Activated CD4-positive, alpha-beta T cell treated with anti-CD3 and anti-CD28 coated beads for 24 hours (primary cell): ENCODE measurements around the gene CLIC4.

Experiments used
- DNase-seq, 2 donors: peaks; one replicate each; pipeline ENCODE4 v3.0.0-alpha.2; 2020; ENCODE audit warnings: low read depth in 2 of 2

CLIC4 gene

DNA sequence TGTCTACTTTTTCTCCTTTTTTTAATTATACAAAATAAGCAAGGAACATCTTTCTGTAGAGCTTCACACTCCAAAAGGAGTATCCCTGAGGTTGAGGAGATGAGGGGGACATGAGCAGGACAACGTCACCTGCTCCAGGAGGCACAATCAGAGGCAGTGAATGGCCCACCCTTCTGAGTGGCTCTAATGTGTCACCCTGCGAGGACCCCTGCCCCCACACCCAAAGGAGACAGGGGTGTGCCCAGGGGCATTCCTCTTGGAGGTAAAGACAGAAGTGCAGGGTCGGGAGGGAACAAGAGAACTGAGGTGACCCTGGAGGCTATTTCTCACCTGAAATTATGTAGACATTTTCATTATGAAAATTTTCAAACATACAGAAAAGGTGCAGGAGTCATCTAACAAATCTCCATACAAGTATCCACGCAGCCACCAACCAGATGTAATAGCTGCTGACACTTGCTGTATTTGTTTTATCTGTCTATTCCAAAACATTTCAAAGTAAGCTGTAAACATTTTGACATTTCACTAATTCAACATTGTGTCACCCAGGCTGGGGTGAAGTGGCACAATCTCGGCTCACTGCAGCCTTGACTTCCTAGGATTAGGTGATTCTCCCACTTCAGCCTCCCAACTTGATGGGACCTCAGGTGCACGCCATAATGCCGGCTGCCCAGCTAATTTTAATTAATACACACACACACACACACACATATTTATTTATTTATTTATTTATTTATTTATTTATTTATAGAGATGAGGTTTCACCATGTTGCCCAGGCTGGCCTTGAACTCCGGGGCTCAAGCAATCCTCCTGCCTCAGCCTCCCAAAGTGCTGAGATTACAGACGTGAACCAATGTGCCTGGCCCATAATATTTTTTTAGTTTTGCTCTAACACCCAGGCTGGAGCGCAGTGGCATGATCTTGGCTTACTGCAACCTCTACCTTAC is 114.1 kb downstream of the CLIC4 start:
- DNase-seq, result no peak

DNA sequence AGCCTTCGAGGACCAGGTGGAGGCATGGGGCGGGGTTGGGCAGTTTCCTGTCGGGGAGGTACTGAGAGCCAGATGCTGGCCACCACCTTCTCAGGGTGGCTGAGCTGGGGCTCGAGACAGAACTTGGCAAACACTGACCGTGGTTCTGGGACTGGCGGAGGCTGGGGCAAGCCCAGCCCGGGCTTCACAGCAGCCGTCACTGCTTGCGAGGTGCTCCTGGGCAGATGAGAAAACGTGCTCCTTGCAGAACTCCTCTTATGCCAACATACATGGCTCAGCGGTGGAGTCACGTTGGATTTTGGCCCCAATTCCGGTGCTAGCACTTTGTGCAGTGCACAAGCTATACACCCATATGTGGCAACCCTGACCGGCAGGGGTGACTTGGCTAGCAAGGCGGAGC is 115.6 kb downstream of the CLIC4 start:
- no peak for DNase-seq

DNA sequence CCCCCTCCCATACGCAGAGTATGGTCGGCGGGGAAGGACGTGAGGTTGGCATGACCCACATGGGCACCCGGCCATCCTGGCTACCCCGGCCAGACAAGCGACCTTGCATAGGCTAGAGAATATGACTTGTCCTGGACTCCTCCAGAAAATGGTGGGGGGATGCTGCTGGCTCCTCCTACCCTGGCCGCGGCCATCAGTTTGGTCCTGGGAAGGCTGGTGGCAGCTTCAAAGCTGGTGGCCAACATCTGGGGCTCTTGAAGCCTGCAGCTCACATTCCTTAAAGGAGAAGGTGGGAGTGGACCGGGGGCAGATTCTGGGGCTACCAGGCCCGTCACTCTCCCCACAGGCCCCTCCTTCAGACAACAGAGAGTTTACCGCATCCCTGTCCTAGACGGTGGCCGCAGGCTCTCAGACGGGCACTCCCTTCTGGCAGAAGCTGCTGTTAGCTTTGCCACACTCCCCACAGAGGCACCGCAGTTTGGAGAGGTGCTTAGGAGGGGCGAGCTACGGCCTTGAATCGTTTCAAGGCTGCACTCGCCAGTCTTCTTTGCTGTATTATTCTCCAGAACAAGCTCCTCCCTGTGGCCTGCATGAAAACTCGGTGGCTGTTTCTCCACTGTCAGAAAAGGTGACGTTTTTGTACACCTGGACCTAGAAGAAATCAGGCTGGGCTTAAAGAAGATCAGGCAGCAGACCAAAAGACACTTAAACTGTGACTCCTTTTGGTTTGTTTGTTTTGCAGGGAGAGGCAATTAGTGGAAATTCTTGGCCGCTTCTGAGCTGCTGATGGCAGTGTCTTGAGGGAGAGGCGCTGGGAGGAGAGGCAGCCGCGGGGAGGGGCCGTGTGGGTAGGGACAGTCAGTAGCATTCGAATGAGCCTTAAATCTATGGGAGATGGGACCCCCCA is 116.8 kb downstream of the CLIC4 start:
- no peak for DNase-seq

DNA sequence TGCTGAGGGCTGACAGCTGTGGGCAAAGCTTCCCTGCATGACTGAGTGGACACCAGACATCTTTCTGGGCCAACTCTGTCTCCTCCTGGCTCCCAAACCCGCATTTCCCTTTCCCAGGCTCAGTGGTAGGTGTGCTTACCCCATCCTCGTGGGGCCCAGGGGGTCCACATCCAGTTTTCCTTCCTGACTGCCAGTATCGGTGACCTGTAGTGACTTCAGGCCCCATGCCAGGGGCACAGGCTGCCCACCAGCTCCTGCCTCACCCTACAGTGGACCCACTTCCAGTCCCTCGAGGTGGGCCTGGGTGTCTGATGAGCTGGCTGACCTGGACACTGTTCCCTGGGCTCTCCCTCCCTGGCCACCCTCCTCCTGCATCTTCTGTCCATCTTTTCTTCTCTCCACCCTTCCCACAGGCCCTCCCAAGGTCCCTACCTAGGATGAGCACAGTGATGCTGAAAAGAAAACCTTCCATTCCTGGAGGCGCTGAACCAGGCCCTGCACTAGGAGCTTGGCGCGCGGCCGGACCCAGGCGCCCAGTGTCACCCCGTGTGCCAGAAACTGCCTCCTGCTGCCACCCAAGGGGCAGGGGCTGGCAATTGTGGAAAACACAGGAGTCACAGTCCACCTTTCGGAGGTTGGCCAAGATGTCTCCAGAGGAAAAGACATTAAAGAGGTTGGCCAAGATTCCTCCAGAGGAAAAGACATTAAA is 117.7 kb downstream of the CLIC4 start:
- DNase-seq, result no peak

DNA sequence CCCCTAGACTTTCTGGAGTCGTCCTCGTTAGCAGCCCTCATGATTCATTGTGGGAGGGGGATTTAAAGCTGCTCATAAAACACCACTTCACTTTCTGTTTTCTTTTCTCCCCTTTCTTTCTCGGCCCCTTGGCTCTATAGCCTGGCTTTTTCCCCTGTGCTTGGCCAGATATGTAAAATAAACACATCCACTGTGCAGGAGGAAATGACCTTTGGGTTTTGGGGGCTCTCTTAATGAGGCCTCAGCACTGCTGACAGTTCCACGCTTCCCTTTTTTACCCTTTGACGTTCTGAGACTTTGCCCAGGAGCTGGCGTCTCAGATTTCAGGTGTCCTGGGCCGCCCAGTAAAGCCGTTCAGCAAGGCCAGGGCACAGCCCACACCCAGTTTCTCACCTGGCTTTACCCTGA is 119.1 kb downstream of the CLIC4 start:
- DNase-seq, result no peak

DNA sequence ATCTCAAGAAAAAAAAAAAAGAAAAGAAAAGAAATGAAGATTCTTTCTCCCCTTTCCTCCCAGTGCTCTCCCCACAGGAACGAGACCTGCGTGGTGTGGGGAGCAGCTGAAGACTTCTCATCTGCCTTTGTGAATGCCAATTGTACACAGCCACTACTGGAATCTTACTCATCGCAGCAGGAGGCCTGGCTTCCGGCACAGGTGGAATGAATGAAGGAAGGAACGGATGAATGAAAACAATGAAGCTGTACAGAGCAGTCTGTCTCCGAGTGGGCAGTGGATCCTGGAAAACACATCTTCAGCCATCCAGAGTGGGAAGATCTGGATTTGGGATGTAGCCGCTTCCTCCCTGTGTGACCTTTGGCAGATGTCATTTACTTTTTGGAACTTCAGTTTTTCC is 119.9 kb downstream of the CLIC4 start:
- no peak for DNase-seq

DNA sequence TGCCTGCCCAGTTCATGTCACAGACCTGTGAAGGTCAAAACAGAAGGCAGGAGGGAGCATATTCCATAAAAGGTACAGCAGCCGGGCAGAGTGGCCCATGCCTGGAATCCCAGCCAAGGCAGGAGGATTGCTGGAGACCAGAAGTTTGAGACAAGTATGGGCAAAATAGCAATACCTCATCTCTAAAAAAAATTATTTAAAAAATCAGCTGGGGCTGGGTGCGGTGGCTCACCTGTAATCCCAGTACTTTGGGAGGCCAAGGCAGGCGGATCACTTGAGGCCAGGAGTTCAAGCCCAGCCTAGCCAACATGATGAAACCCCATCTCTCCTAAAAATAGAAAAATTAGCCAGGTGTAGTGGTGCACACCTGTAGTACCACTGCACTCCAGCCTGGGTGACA is 120.3 kb downstream of the CLIC4 start:
- DNase-seq, result no peak

DNA sequence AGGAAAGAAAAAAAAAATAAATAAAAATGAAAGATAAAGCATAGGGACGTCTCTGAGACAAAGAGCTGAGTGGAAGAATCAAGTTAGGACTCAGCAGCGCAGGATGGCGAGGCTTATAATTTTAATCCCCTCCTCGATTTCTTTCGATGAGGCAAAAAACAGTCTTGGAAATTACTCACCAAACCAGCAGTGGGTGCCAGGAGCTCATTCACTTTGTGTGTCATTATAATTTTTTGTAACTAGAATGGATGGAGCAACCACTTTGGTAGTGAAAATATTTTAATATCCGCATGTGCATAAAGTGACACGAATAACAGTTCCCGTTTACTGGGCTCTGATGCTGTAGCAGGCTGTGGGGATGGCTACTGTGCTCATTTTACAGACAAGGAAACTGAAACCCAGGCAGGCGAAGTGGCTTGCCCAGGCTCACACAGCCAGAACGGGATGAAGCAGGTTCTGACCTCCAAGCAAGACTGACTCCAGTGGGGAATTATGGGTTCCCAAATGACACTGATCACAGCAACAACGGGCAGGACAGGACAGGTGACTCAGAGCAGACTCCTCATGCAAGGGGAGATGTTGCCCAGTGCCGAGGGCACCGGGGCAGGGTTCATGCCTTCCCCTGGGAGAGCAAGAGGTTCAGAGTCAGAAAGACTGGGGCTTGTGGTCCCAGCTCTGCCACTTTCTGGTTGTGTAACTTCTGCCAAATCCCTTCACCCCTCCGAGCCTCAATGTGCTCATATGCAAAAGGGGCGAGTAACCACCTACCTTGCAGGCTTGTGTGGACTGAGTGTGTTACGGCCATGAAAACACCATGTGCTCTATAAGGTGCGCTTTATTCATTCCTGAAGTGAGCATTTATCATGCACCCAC is 121.2 kb downstream of the CLIC4 start:
- DNase-seq, result no peak

DNA sequence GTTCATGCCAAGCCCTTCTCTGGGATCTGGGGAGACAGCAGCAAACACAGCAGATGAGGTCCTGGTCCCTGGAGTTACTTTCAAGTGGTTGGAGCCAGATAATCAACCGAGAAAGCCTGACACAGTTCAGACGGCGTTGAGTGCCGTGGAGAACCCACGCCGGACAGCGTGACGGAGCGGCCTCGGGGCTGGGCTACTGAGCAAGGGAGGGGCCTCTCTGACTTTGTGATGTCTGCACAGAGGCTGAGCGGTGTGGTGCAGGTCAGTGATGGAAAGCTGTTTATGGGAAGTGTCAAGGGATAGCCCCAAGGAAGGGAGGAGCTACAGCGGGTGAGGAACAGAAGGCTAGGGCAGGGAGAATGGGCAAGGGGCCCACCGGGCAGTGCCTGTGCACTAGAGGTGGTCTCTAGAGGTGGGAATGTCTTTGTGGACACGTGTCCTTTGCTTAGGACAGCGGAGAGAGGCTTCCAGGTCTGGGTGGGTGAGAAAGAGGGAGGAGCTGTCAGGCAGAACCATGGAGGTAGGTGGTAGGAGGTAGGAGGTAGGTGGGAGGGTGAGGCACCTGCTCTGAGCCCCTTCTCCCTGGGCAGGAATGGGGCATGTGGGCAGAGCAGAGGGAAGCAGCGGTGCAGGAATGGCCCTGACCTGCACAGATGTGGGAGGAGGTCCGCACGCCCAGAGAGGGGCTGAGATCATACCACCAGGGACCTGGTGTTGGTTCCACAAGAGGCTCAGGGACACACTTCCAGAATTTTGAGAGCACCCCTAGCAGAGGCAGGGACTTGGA is 122.0 kb downstream of the CLIC4 start:
- no peak for DNase-seq

DNA sequence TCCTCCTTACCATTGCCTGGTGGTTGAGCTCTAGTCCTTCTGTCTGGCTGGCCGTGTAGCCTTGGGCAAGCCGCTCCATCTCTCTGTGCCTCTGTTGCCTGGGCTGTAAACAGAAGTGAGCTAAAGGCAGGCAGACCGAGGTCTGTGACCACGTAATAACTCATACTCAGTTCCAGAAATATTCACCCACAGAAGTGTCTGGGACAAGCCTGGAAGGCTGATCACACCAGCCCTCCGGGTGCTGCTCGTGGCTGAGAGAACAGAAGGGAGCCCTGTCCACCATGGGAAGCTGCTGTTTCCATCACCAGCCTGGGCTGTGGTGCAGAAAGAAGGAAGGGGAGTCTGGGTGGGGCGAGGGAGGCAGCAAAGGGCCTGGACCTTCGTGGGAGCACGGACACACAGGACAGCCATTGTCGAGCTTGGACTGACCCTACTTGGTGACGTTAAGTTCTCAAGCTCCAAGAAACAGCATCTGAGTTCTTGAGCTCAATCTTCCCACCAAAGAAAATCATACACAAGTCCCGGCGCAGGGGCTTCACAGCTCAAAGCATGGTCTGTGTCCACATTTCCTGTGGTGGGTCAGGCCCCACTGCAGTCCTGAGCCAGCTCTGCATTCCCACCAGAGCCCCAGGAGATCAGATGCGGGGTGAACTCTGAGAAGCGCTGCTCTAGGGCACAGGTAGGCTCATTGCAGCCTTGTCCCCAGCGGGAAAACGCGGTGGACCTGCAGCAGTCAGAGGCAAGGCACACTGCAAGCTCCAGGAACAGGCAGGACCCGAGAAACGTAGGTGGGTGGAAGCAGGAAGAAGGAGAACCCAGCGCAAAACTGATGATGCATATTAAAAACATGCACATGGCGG is 123.0 kb downstream of the CLIC4 start:
- DNase-seq, result no peak

DNA sequence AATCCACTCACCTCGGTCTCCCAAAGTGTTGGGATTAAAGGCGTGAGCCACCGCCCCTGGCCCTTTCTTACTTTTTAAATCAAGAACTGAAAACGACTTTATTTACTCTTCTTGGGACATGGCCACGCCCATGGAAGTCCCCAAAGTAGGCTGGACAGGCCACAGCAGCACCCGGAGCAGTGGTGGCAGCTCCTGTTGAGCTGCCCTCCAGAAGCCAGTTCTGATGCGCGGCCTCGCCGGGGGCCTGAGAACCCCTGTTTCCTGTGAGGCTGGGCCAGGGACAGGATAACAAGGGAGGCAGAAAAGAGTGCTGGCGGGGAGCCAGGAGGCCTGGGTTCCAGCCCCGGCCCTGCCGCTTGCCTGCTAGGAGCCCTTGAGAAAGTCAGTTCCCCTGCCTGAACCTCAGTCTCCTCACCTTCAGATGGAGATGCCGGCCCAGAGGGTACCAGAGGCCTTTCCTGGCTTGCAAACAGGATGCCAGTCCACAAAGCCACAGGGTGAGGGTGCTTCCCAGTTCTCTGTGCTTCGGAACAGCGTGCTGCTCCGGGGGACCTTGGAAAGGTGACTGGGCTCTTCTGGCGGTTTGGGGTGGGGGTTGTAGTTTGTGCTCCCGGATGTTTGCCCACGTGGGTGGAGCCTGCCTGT is 125.4 kb downstream of the CLIC4 start:
- DNase-seq, result no peak

DNA sequence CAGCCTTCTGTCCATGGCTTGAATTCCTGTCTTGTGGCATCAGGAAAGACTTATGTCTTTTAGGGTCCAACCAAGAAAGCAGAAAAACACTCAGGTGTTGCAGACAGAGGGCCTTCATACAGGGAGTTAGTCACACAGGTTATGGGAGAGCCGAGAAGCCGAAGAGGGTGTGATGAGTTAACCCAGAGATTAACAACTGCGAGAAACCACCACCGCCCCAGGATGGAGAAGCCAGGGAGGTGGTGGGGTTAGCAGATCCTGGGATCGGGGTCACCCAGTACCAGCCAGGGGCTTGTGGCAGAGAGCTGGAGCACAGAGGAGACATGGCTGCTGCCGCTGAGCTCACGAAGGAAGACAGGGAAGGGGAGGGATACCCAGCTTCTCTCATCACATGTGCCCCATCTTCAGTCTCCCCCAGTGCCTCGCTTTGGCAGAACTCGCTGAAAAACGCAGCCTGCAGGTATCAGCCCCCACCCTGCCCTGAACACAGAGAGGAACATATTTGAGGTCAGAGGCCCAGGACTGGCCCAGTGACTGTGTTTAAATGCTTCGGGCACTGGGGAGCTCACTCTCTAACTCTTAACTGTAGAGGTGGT is 126.2 kb downstream of the CLIC4 start:
- DNase-seq, result no peak

DNA sequence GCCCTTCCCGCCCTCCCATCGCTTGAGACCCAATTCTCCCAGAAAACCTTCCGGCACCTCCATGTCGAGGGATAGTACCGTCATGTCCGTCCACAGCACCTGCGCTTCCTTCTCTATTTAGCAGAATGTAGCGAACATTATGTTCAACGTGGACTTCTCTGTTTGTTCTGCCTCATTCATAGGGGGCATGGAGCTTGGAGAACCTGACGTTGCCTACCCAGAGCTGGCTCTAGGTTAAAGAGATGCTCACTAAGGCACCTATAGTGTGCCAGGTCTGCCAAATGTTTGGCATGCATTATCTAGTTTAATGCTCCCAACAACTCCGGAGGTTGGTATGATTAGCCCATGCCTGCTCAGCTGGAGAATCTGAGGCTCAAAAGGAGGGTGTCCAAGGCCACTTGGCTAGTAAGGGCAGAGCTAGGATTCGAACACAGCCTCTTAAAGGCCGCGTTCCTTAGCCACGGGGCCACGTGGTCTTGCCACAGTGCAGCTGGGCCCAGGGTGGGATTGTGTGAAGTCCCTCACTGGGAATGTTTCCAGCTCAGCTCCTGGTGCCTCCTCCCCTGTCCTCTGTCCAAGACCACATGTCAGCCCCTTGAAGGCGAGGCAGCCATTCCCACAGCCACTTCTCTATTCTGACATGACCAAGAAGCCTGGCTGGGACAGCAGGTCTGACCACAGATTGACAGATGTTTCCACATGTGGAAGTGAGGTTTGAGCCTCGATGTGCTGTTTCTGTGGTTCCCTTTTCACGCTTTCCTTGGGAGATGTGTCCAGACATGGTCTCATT is 127.0 kb downstream of the CLIC4 start:
- no peak for DNase-seq

DNA sequence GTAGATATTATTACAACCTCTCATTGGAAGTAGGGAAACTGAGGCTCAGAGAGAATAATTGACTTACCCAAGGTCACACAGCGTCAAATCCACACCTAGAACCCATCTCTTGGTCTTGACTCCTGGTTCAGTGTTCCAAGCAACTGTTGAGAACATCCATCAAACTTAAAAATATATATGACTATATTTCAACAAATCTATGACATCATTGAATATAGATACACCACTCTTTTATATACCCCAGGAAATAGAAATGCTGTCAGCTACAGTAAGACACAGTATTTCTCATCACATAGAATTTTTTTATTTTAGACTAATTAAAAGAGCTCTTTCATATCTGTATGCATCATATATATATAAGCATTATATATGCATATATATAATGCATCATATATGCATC is 127.9 kb downstream of the CLIC4 start:
- DNase-seq, result no peak

DNA sequence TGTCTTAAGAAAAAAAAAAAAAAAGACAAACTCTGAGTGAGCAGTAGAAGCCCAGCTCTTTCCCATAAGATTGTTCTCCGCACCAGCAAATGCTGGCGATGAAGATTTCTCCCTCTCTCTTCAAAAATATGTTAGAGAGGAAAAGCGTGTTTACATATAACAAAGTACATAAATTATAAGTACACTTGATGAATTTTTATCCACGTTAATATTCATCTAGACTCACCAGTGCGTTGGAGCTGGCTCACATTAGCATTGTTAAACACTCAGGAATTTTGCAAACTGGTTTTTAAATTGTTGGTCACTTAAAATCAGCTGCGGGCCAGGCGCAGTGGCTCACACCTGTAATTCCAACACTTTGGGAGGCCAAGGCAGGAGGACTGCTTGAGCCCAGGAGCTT is 128.8 kb downstream of the CLIC4 start:
- no peak for DNase-seq

DNA sequence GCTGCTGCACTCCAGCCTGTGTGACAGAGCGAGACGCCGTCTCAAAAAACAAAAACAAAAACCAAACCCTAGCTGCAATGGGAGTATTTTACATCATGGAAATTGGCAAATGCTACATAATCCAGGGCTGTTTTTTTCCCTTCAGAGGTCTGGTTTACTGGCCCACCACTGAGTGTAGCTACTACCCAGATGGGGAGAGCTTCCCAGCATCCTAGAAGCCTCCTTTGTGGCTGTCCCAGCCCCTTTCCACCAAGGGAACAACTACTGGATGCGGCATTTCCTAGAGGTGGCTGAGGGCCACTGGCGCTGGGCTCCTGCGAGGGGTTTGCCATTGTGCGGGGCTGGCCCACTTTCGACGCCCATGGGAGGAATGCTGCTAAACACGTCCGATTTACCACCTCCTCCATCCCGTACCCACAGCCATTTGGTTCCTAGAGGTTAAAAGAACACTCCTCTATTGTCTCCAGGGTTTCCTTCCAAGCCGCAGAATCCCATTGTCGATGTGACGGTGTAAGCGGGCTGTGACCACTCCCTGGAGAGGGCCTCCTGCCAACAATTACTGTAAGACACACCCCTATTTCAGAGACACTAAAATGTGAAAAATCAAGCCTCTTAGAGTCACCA is 129.5 kb downstream of the CLIC4 start:
- no peak for DNase-seq

DNA sequence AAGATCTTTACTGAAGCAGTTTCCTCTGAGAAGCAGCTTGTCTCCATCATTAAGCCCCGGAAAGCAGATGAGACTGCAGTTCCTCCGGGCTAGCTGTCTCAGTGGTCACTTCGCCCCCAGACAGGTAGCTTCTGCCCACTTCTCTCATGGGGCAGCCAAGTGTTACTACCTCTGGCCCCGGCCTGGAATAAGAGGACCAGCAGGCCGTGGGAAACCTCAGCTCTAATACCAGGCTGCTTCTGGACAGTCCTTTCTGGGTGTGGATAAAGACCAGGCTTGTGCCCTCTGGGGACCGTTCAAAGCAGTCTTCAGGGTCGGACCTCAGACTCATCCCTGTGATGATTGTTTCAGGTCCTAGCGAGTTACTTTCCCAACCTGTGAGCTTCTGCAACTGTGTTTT is 130.0 kb downstream of the CLIC4 start:
- DNase-seq, result no peak
